IMR-90 (cell line): ENCODE data around the gene DAAM1. TPM values are rescaled to one million over a fixed set of nuclear protein-coding genes. Genes with fewer than 3 reads are reported as not detected.
A peak's percentile ranks its signal among the peaks of the same experiment; 100 is the strongest.

Experiments used
- ATAC-seq: fragments of 200-7000 bp; cut with Tn5 transposase; 2 replicates; pipeline ENCODE4 v1.9.1; 2020; ENCODE audit warnings: low read depth, mild to moderate bottlenecking, moderate library complexity
- BruUV-seq: library from RNA; stranded (reverse); fragments of 400-500 nt; replicated peaks from 2 replicates; lab custom pipeline; 2021; lab: Mats Ljungman, UMichigan
- CTCF ChIA-PET: fragments of 300-600 bp; formaldehyde crosslinking; extraction: SDS; loops from one replicate; lab custom pipeline; 2021; ENCODE audit warnings: antibody characterized with exemption; lab: Yijun Ruan, JAX
- POLR2A ChIA-PET: fragments of 300-600 bp; sonication (Branson Sonifier 250); formaldehyde crosslinking; loops from one replicate; lab custom pipeline; 2022; ENCODE audit warnings: antibody characterized with exemption; ENCODE audit not compliant: unreplicated experiment; lab: Charles Lee
- DNase-seq: peaks from one replicate; pipeline ENCODE4 v3.0.0; 2013
- H2AFZ ChIP-seq: replicated peaks from 2 replicates; pipeline ENCODE3; 2013; ENCODE audit warnings: low read length, mild to moderate bottlenecking; ENCODE audit not compliant: poor library complexity
- H2AK5ac ChIP-seq: 2 replicates; pipeline ENCODE4 v1.6.1; 2013; ENCODE audit warnings: low read depth, low read length, inconsistent platforms
- H2AK9ac ChIP-seq: replicated peaks from 2 replicates; pipeline ENCODE3; 2013; ENCODE audit warnings: mild to moderate bottlenecking, low read depth, low read length, moderate library complexity; ENCODE audit not compliant: poor library complexity
- H2BK120ac ChIP-seq: 2 replicates; pipeline ENCODE4 v1.6.1; 2013; ENCODE audit warnings: low read depth, low read length, inconsistent platforms
- H2BK15ac ChIP-seq: 3 replicates; pipeline ENCODE4 v1.6.1; 2013; ENCODE audit warnings: low read depth, low read length, inconsistent platforms
- H2BK20ac ChIP-seq: 2 replicates; pipeline ENCODE4 v1.6.1; 2013; ENCODE audit warnings: low read depth, mild to moderate bottlenecking, inconsistent platforms, low read length, moderate library complexity
- H2BK5ac ChIP-seq: 2 replicates; pipeline ENCODE4 v1.6.1; 2013; ENCODE audit warnings: mild to moderate bottlenecking, low read depth, low read length, inconsistent platforms; ENCODE audit not compliant: poor library complexity, severe bottlenecking
- H3K14ac ChIP-seq: replicated peaks from 2 replicates; pipeline ENCODE4 v1.6.1; 2013; ENCODE audit warnings: low read depth, low read length, inconsistent platforms
- H3K18ac ChIP-seq: 2 replicates; pipeline ENCODE4 v1.6.1; 2013; ENCODE audit warnings: low read depth, low read length, control low read depth
- H3K23ac ChIP-seq: 2 replicates; pipeline ENCODE4 v1.6.1; 2013; ENCODE audit warnings: low read depth, low read length, inconsistent platforms
- H3K27ac ChIP-seq: 2 replicates; pipeline ENCODE4 v1.5.1; 2013; ENCODE audit warnings: mild to moderate bottlenecking, control low read depth, low read length; ENCODE audit not compliant: insufficient read depth
- H3K27me3 ChIP-seq: 2 replicates; pipeline ENCODE4 v1.6.1; 2013; ENCODE audit warnings: low read length; ENCODE audit not compliant: control insufficient read depth, insufficient read depth
- H3K36me3 ChIP-seq: 2 replicates; pipeline ENCODE4 v1.6.1; 2013; ENCODE audit warnings: low read length, mixed read lengths; ENCODE audit not compliant: control insufficient read depth, insufficient read depth
- H3K4ac ChIP-seq: 2 replicates; pipeline ENCODE4 v1.6.1; 2013; ENCODE audit warnings: low read depth, low read length, inconsistent platforms
- H3K4me1 ChIP-seq: 2 replicates; pipeline ENCODE4 v1.6.1; 2013; ENCODE audit warnings: low read length, mixed read lengths; ENCODE audit not compliant: control insufficient read depth, insufficient read depth
- H3K4me2 ChIP-seq: 2 replicates; pipeline ENCODE4 v1.6.1; 2013; ENCODE audit warnings: low read depth, mild to moderate bottlenecking, control low read depth, low read length, moderate library complexity
- H3K4me3 ChIP-seq: 2 replicates; pipeline ENCODE4 v1.5.1; 2013; ENCODE audit warnings: low read depth, mild to moderate bottlenecking, control low read depth, low read length, moderate library complexity; ENCODE audit not compliant: insufficient read depth
- H3K56ac ChIP-seq: 2 replicates; pipeline ENCODE4 v1.6.1; 2013; ENCODE audit warnings: low read length, inconsistent platforms; ENCODE audit not compliant: insufficient read depth; ENCODE audit errors: extremely low read depth
- H3K79me1 ChIP-seq, 2 experiments: 2 replicates each; pipeline ENCODE4 v1.6.1; 2013; ENCODE audit warnings: low read length in 2 of 2, inconsistent platforms in 1 of 2, low read depth in 1 of 2
- H3K9ac ChIP-seq: 2 replicates; pipeline ENCODE4 v1.6.1; 2013; ENCODE audit warnings: low read depth, low read length, control low read depth
- H3K9me1 ChIP-seq: 2 replicates; pipeline ENCODE4 v1.6.1; 2013; ENCODE audit warnings: low read length, inconsistent platforms; ENCODE audit not compliant: insufficient read depth
- H3K9me3 ChIP-seq: 2 replicates; pipeline ENCODE4 v1.6.1; 2013; ENCODE audit warnings: low read length; ENCODE audit not compliant: control insufficient read depth, insufficient read depth
- H4K20me1 ChIP-seq: 2 replicates; pipeline ENCODE4 v1.6.1; 2013; ENCODE audit warnings: low read length, inconsistent platforms; ENCODE audit not compliant: insufficient read depth
- H4K5ac ChIP-seq: 2 replicates; pipeline ENCODE4 v1.6.1; 2013; ENCODE audit warnings: mild to moderate bottlenecking, low read depth, low read length, control low read depth
- H4K8ac ChIP-seq, 2 experiments: 2 replicates each; pipeline ENCODE4 v1.6.1; 2013; ENCODE audit warnings: low read depth in 2 of 2, low read length in 2 of 2, control low read depth in 1 of 2, inconsistent platforms in 1 of 2
- H4K91ac ChIP-seq: 2 replicates; pipeline ENCODE4 v1.6.1; 2013; ENCODE audit warnings: low read depth, low read length, inconsistent platforms; ENCODE audit not compliant: insufficient read depth
- BHLHE40 ChIP-seq: fragments of 150-350 bp; IDR thresholded peaks from 2 replicates; pipeline ENCODE4 v1.6.1; 2016; ENCODE audit warnings: mild to moderate bottlenecking, low read depth, low read length
- CEBPB ChIP-seq: IDR thresholded peaks from 2 replicates; pipeline ENCODE4 v1.6.1; 2012; ENCODE audit warnings: low read depth, low read length, improper control_type of control experiment
- CHD1 ChIP-seq: IDR thresholded peaks from 2 replicates; pipeline ENCODE4 v1.6.1; 2012; ENCODE audit warnings: low read depth, low read length, improper control_type of control experiment
- MAFK ChIP-seq: IDR thresholded peaks from 2 replicates; pipeline ENCODE4 v1.6.1; 2012; ENCODE audit warnings: low read depth, low read length, improper control_type of control experiment
- MAZ ChIP-seq: IDR thresholded peaks from 2 replicates; pipeline ENCODE4 v1.6.1; 2012; ENCODE audit warnings: low read depth, mild to moderate bottlenecking, low read length, improper control_type of control experiment, moderate library complexity, borderline replicate concordance
- MXI1 ChIP-seq: IDR thresholded peaks from 2 replicates; pipeline ENCODE4 v1.6.1; 2012; ENCODE audit warnings: low read depth, mild to moderate bottlenecking, low read length, moderate library complexity, borderline replicate concordance
- NFE2L2 ChIP-seq: fragments of 150-350 bp; IDR thresholded peaks from 2 replicates; pipeline ENCODE4 v1.6.1; 2016; ENCODE audit warnings: low read depth, mild to moderate bottlenecking, low read length
- POLR2A ChIP-seq: IDR thresholded peaks from 2 replicates; pipeline ENCODE4 v1.6.1; 2012; ENCODE audit warnings: mild to moderate bottlenecking, low read depth, low read length
- RAD21 ChIP-seq: IDR thresholded peaks from 2 replicates; pipeline ENCODE4 v1.6.1; 2012; ENCODE audit warnings: low read length, improper control_type of control experiment
- RCOR1 ChIP-seq: IDR thresholded peaks from 2 replicates; pipeline ENCODE4 v1.6.1; 2012; ENCODE audit warnings: mild to moderate bottlenecking, low read length, improper control_type of control experiment; ENCODE audit not compliant: insufficient replicate concordance
- RFX5 ChIP-seq: IDR thresholded peaks from 2 replicates; pipeline ENCODE4 v1.8.0; 2012; ENCODE audit warnings: low read depth, mild to moderate bottlenecking, low read length, moderate library complexity
- SMC3 ChIP-seq: fragments of 150-350 bp; IDR thresholded peaks from 2 replicates; pipeline ENCODE4 v1.6.1; 2016; ENCODE audit warnings: low read depth, mild to moderate bottlenecking, antibody characterized with exemption, low read length, moderate library complexity
- WGBS, 2 experiments: methylation state at CpG; one replicate each; pipeline versions ENCODE4 v1.1.5 to v1.1.7; 2013; ENCODE audit warnings: missing lambda C conversion rate in 2 of 2; ENCODE audit not compliant: insufficient read length in 1 of 2; ENCODE audit errors: extremely low coverage in 2 of 2; 5-methylcytosine and 5-hydroxymethylcytosine counted together
- dilution Hi-C: fragments of 300-500 bp; cut with HindIII; formaldehyde crosslinking; loops from one replicate; pipeline ENCODE4 v1.14.3; 2018; ENCODE audit warnings: low sequenced_read_pairs; ENCODE audit not compliant: unreplicated experiment
- in situ Hi-C: fragments of 300-500 bp; cut with MboI; formaldehyde crosslinking; loops from 3 replicates; pipeline ENCODE4 v1.14.3; 2019; ENCODE audit warnings: low sequenced_read_pairs, inconsistent platforms, mixed read lengths
- intact Hi-C: fragments of 100-400 bp; cut with micrococcal nuclease; formaldehyde crosslinking; loops from 2 replicates; pipeline ENCODE4 v1.10.0; 2022
- polyA plus RNA-seq, 3 experiments: library from polyadenylated mRNA; depleted of rRNA; stranded (reverse); fragments of >200 nt; gene quantifications; 2 replicates each; pipeline ENCODE4 v1.2.3, GENCODE V29; 2012; ENCODE audit warnings: low replicate concordance in 1 of 3
- total RNA-seq: library from RNA; depleted of rRNA; stranded (reverse); fragments of >200 nt; gene quantifications from 2 replicates; pipeline ENCODE4 v1.2.3, GENCODE V29; 2012
- TF ChIP-seq, protein P1 (sequence below): fragments of 150-350 bp; IDR thresholded peaks from 2 replicates; pipeline ENCODE4 v1.6.1; 2016; ENCODE audit warnings: low read depth, mild to moderate bottlenecking, low read length, moderate library complexity, borderline replicate concordance
- TF ChIP-seq, protein P2 (sequence below): fragments of 150-350 bp; IDR thresholded peaks from 2 replicates; pipeline ENCODE4 v1.6.1; 2017; ENCODE audit warnings: mild to moderate bottlenecking, antibody characterized with exemption, low read length, low read depth
- TF ChIP-seq, protein P3 (sequence below): conservative IDR thresholded peaks from 2 replicates; pipeline ENCODE4 v1.5.1; 2012; ENCODE audit warnings: mild to moderate bottlenecking, low read depth, low read length, improper control_type of control experiment

The DAAM1 gene
- total and polyA plus RNA-seq, 2 of the 4 experiments (the other 2 are of a cell fraction) = 4.8 to 5.4 TPM

DNA sequence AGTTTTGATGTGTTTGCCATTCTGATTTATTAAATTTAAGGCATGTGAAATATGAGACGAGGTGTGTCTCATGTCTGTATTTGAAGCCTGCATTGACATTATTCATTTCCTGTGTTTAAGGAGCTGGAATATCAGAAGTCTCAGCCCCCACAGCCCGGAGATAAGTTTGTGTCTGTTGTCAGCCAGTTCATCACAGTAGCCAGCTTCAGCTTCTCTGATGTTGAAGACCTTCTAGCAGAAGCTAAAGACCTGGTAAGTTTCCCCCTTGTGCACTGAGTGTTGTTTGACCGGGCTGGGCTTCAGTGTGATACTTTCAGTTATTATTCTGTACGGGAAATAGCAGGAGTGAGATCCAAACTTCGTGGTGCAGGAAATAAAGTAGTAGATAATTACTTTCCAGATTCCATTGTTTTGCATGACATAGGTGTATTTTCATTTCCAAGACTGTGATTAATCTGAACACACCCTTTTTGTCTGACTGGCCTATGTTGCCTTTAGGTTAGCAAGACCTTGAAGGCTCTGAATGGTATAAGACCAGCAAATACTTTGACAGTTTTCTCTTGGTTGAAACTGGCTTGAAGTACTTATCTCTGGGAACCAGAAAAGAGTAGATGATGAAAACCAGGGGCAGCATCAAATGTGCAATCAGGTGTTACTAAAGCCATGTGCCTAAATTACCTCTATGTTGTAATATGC lies 175.2 kb downstream of the DAAM1 start:
- H3K4me2 ChIP-seq = peak overlapping the region; percentile 62; the same call in 1 of the 2 replicates
- peak overlapping the region; percentile 5 for H2BK5ac ChIP-seq
- H3K79me1 ChIP-seq = no peaks in the 10 kb centered on the region; a peak in 1 of 4 replicates
- H2BK20ac ChIP-seq = no peak overlapping the region
- intact Hi-C loops (no loop called here), dilution Hi-C loops (no loop called here), in situ Hi-C loops (no loop called here)
- H3K27me3 ChIP-seq = no peaks in the 10 kb centered on the region
- DNase-seq (peak; percentile 42), ATAC-seq (peak; percentile 30; the same call in 1 of the 2 replicates)
- no peak overlapping the region for H2AFZ ChIP-seq
- peak overlapping the region; percentile 44; the same call in 1 of the 2 replicates for H2AK5ac ChIP-seq
- no peak overlapping the region for H3K56ac ChIP-seq
- no peak overlapping the region for H4K91ac ChIP-seq
- H3K4ac ChIP-seq = no peak overlapping the region
- H2BK15ac ChIP-seq = no peak overlapping the region
- H3K4me3 ChIP-seq = no peak overlapping the region
- no peak overlapping the region for H3K23ac ChIP-seq
- no peak overlapping the region for H3K9ac ChIP-seq
- peak overlapping the region; percentile 49; the same call in 1 of the 2 replicates for H4K5ac ChIP-seq
- peak overlapping the region; percentile 46; the same call in 1 of the 2 replicates for H3K18ac ChIP-seq
- ChIA-PET POLR2A (no interaction called here), CTCF (no interaction called here)
- H4K20me1 ChIP-seq = no peaks in the 10 kb centered on the region
- H3K36me3 ChIP-seq = peaks cover 2% of the 10 kb centered on the region; the same call in 1 of the 2 replicates
- H3K4me1 ChIP-seq = peaks cover 15% of the 10 kb centered on the region
- no peak overlapping the region for H4K8ac ChIP-seq
- WGBS, 2 experiments = 0% methylated on average over 1 of the region's 5 CpGs; no CpG with 5 or more reads in 1 of the 2 experiments
- no peak overlapping the region for H3K27ac ChIP-seq
- no peak overlapping the region for H2BK120ac ChIP-seq
- H3K9me1 ChIP-seq = peaks cover 9% of the 10 kb centered on the region
- H3K9me3 ChIP-seq = no peaks in the 10 kb centered on the region
- no TSS peak for BruUV-seq
- no peak overlapping the region for H3K14ac ChIP-seq
- no peak overlapping the region for H2AK9ac ChIP-seq
- TF ChIP-seq, protein P1, sequence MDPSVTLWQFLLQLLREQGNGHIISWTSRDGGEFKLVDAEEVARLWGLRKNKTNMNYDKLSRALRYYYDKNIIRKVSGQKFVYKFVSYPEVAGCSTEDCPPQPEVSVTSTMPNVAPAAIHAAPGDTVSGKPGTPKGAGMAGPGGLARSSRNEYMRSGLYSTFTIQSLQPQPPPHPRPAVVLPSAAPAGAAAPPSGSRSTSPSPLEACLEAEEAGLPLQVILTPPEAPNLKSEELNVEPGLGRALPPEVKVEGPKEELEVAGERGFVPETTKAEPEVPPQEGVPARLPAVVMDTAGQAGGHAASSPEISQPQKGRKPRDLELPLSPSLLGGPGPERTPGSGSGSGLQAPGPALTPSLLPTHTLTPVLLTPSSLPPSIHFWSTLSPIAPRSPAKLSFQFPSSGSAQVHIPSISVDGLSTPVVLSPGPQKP = no peak
- TF ChIP-seq MAFK (no peak), RCOR1 (no peak), NFE2L2 (no peak), MXI1 (no peak), CHD1 (no peak), BHLHE40 (no peak), RFX5 (no peak), RAD21 (no peak), MAZ (no peak), CEBPB (no peak), POLR2A (no peak), SMC3 (no peak)
- TF ChIP-seq, protein P2, sequence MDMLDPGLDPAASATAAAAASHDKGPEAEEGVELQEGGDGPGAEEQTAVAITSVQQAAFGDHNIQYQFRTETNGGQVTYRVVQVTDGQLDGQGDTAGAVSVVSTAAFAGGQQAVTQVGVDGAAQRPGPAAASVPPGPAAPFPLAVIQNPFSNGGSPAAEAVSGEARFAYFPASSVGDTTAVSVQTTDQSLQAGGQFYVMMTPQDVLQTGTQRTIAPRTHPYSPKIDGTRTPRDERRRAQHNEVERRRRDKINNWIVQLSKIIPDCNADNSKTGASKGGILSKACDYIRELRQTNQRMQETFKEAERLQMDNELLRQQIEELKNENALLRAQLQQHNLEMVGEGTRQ = no peak
- TF ChIP-seq, protein P3, sequence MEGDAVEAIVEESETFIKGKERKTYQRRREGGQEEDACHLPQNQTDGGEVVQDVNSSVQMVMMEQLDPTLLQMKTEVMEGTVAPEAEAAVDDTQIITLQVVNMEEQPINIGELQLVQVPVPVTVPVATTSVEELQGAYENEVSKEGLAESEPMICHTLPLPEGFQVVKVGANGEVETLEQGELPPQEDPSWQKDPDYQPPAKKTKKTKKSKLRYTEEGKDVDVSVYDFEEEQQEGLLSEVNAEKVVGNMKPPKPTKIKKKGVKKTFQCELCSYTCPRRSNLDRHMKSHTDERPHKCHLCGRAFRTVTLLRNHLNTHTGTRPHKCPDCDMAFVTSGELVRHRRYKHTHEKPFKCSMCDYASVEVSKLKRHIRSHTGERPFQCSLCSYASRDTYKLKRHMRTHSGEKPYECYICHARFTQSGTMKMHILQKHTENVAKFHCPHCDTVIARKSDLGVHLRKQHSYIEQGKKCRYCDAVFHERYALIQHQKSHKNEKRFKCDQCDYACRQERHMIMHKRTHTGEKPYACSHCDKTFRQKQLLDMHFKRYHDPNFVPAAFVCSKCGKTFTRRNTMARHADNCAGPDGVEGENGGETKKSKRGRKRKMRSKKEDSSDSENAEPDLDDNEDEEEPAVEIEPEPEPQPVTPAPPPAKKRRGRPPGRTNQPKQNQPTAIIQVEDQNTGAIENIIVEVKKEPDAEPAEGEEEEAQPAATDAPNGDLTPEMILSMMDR = no peak
